Measurements from ENCODE around the gene TGFBR3.

The TGFBR3 gene

DNA sequence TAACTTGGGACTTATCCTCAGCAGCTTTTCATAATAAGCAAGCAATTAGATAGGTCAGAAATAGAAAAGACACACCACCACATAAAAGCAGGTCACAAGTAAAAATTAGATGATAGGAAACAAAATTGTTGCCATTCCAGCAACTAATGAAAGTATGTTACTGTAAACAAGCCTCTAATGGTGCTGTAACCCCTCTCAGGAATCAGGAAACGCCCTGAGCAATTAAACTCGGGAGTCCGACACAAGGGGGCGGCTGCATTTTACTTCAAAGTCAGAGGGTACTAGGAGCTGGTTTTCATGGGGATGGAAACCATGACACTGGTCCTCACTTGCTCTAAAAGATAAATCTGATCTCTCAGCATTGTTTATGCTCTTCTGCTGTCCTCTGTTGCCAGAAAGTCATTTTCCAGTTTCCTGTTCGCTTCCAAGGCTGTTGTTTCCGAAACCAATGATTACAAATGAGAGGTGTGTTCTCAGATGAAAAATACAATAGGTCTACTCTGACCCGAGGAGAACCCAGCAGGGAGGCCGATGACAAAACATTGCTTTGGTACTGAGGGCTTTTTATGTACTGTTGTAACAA, 93.4 kb downstream of the TGFBR3 start:
- no peak overlapping the region for H3K9ac ChIP-seq (ENCODE audit: low read length)
- H3K27me3 ChIP-seq (ENCODE audit: low read length): no peaks in the 10 kb centered on the region
- H3F3A ChIP-seq (ENCODE audit: insufficient read depth): no peaks in the 10 kb centered on the region
- H3K4me2 ChIP-seq (ENCODE audit: low read depth, low read length, poor library complexity, severe bottlenecking): no peak overlapping the region
- no peaks in the 10 kb centered on the region for H3K36me3 ChIP-seq (ENCODE audit: low read length)
- H3K9me2 ChIP-seq (replicated peaks; ENCODE audit: insufficient read depth, low read length): no peaks in the 10 kb centered on the region
- H2AFZ ChIP-seq (ENCODE audit: low read depth, low read length, severe bottlenecking): no peak overlapping the region
- H3K9me3 ChIP-seq (ENCODE audit: insufficient read depth, low read length): no peaks in the 10 kb centered on the region
- H4K20me1 ChIP-seq (ENCODE audit: low read depth, low read length): no peaks in the 10 kb centered on the region
- H3K4me3 ChIP-seq (ENCODE audit: insufficient read depth, low read length, poor library complexity, severe bottlenecking): no peak overlapping the region
- no peaks in the 10 kb centered on the region for H3K79me2 ChIP-seq (ENCODE audit: insufficient read depth, low read length)
- no peak for TF ChIP-seq EZH2phosphoT487 (conservative IDR thresholded peaks at IDR 0.05; ENCODE audit: low read length)
- TF ChIP-seq, protein P1, sequence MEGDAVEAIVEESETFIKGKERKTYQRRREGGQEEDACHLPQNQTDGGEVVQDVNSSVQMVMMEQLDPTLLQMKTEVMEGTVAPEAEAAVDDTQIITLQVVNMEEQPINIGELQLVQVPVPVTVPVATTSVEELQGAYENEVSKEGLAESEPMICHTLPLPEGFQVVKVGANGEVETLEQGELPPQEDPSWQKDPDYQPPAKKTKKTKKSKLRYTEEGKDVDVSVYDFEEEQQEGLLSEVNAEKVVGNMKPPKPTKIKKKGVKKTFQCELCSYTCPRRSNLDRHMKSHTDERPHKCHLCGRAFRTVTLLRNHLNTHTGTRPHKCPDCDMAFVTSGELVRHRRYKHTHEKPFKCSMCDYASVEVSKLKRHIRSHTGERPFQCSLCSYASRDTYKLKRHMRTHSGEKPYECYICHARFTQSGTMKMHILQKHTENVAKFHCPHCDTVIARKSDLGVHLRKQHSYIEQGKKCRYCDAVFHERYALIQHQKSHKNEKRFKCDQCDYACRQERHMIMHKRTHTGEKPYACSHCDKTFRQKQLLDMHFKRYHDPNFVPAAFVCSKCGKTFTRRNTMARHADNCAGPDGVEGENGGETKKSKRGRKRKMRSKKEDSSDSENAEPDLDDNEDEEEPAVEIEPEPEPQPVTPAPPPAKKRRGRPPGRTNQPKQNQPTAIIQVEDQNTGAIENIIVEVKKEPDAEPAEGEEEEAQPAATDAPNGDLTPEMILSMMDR (IDR thresholded peaks at IDR 0.05; ENCODE audit: insufficient read depth, low read length, poor library complexity, severe bottlenecking): no peak
- no peak overlapping the region for H3K27ac ChIP-seq (ENCODE audit: low read depth, low read length)

DNA sequence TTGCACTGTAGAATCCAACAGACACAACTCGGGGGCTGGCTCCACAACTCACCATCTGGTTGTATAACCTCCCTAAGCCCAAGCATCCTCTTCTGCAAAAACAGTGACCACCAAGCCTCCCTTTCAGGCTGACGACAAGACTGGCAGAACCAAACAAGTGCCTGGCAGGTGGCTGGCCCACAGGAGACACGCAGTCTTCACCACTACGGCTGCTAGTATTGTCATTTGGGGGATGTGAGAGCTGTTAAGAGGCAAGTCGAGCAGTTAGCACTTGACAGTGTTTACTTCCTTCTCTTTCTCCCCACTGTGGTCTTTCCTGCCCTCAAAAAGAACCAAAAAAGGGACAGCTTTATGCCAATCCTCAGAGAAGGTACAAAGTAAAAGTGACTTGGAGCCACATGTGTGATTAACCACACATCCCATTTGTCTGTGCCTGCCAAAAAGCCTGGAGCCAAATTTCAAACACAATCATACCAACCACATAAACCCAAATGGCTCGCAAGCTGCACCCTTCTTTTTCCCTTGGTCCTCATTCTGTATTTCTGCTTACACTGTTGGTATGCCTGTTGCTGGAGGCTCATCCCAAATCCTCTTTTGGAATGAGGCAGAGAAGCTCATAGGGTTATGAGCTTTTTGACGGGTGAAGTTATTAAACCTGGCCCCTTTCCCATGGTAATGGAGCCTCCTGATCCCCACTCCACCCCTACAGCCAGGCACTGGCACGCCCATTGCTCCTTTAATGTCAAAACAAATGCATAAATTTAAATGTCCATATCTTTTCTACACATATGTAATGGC, 94.1 kb downstream of the TGFBR3 start:
- no peak for TF ChIP-seq EZH2phosphoT487 (conservative IDR thresholded peaks at IDR 0.05; ENCODE audit: low read length)
- TF ChIP-seq, protein P1 (IDR thresholded peaks at IDR 0.05; ENCODE audit: insufficient read depth, low read length, poor library complexity, severe bottlenecking): no peak
- H3K9me2 ChIP-seq (replicated peaks; ENCODE audit: insufficient read depth, low read length): no peaks in the 10 kb centered on the region
- H4K20me1 ChIP-seq (ENCODE audit: low read depth, low read length): no peaks in the 10 kb centered on the region
- H3K9me3 ChIP-seq (ENCODE audit: insufficient read depth, low read length): no peaks in the 10 kb centered on the region
- H3K9ac ChIP-seq (ENCODE audit: low read length): no peak overlapping the region
- no peaks in the 10 kb centered on the region for H3F3A ChIP-seq (ENCODE audit: insufficient read depth)
- H3K4me2 ChIP-seq (ENCODE audit: low read depth, low read length, poor library complexity, severe bottlenecking): no peak overlapping the region
- no peaks in the 10 kb centered on the region for H3K27me3 ChIP-seq (ENCODE audit: low read length)
- H3K79me2 ChIP-seq (ENCODE audit: insufficient read depth, low read length): no peaks in the 10 kb centered on the region
- no peaks in the 10 kb centered on the region for H3K36me3 ChIP-seq (ENCODE audit: low read length)
- H3K4me3 ChIP-seq (ENCODE audit: insufficient read depth, low read length, poor library complexity, severe bottlenecking): no peak overlapping the region
- no peak overlapping the region for H2AFZ ChIP-seq (ENCODE audit: low read depth, low read length, severe bottlenecking)
- no peak overlapping the region for H3K27ac ChIP-seq (ENCODE audit: low read depth, low read length)

DNA sequence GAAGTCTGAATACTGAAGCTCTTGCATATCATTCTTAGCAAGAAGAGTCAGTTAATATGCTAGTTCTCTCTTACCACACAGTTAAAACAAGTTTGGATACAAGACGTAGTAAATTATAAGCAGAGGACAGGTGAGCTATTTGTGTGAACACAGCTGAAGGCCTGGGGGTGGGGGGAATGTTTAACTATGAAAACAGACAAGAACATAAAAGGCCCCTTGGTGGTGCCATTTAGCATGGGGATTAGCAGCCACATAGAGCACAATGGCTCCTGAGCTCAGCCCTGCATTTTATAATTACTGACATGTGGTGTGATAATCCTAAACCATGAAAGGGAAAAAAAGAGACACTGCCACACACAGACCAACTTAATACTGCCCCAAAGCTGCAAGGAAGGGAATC, 94.8 kb downstream of the TGFBR3 start:
- Histone ChIP-seq H2AFZ (ENCODE audit: low read depth, low read length, severe bottlenecking) (no peak overlapping the region), H3K79me2 (ENCODE audit: insufficient read depth, low read length) (no peaks in the 10 kb centered on the region), H3K36me3 (ENCODE audit: low read length) (no peaks in the 10 kb centered on the region), H3F3A (ENCODE audit: insufficient read depth) (no peaks in the 10 kb centered on the region), H3K4me3 (ENCODE audit: insufficient read depth, low read length, poor library complexity, severe bottlenecking) (no peak overlapping the region), H3K27ac (ENCODE audit: low read depth, low read length) (no peak overlapping the region), H3K27me3 (ENCODE audit: low read length) (no peaks in the 10 kb centered on the region), H4K20me1 (ENCODE audit: low read depth, low read length) (no peaks in the 10 kb centered on the region), H3K9ac (ENCODE audit: low read length) (no peak overlapping the region), H3K4me2 (ENCODE audit: low read depth, low read length, poor library complexity, severe bottlenecking) (no peak overlapping the region), H3K9me3 (ENCODE audit: insufficient read depth, low read length) (no peaks in the 10 kb centered on the region), H3K9me2 (replicated peaks; ENCODE audit: insufficient read depth, low read length) (no peaks in the 10 kb centered on the region)
- TF ChIP-seq EZH2phosphoT487 (conservative IDR thresholded peaks at IDR 0.05; ENCODE audit: low read length): no peak
- TF ChIP-seq, protein P1 (IDR thresholded peaks at IDR 0.05; ENCODE audit: insufficient read depth, low read length, poor library complexity, severe bottlenecking): no peak
